GM18505 (cell line): ENCODE measurements around the gene PNKD.

Experiments
- ATAC-seq: cut with Tn5 transposase; IDR thresholded peaks from one replicate; pipeline ENCODE4 v1.9.1; 2021; ENCODE audit not compliant: unreplicated experiment
- POLR2A ChIP-seq: IDR thresholded peaks from 4 replicates; pipeline ENCODE4 v1.6.1; 2011; ENCODE audit warnings: borderline replicate concordance; ENCODE audit not compliant: insufficient read depth, insufficient read length; ENCODE audit errors: extremely low read depth

The PNKD gene

GRCh38 chr2:218273908-218274249, 3.6 kb downstream of the PNKD start:
- TF ChIP-seq POLR2A = no peak
- no peak for ATAC-seq

- TF ChIP-seq POLR2A = no peak
- no peak for ATAC-seq
Measured at GRCh38 chr2:218274586-218274985, 4.3 kb downstream of the PNKD start.

- no peak for ATAC-seq
- TF ChIP-seq POLR2A = no peak
Measured at GRCh38 chr2:218275371-218276072, 5.2 kb downstream of the PNKD start.

- no peak for TF ChIP-seq POLR2A
- no peak for ATAC-seq
Measured at GRCh38 chr2:218276986-218277755, 6.9 kb downstream of the PNKD start.

- no peak for ATAC-seq
- TF ChIP-seq POLR2A = no peak
Measured at GRCh38 chr2:218277921-218278320, 7.6 kb downstream of the PNKD start.

- TF ChIP-seq POLR2A = no peak
- ATAC-seq = no peak
Measured at GRCh38 chr2:218278531-218279360, 8.4 kb downstream of the PNKD start.

GRCh38 chr2:218280260-218280870, 10.0 kb downstream of the PNKD start:
- no peak for TF ChIP-seq POLR2A
- ATAC-seq = no peak

- ATAC-seq = no peak
- no peak for TF ChIP-seq POLR2A
Measured at GRCh38 chr2:218281449-218281848, 11.1 kb downstream of the PNKD start.

- no peak for ATAC-seq
- no peak for TF ChIP-seq POLR2A
Measured at GRCh38 chr2:218282173-218282991, 12.1 kb downstream of the PNKD start.

GRCh38 chr2:218284106-218284811, 13.9 kb downstream of the PNKD start:
- TF ChIP-seq POLR2A = no peak
- ATAC-seq = no peak

GRCh38 chr2:218285604-218286003, 15.3 kb downstream of the PNKD start:
- no peak for ATAC-seq
- TF ChIP-seq POLR2A = no peak

- peak; percentile 56 for TF ChIP-seq POLR2A
- ATAC-seq = peak; percentile 52
Measured at GRCh38 chr2:218286570-218287459, 16.5 kb downstream of the PNKD start.
